Measurements from ENCODE around the gene SLC10A1. TPM values are rescaled to one million over a fixed set of nuclear protein-coding genes. Genes with fewer than 3 reads are reported as not detected.
"Not testable (repeated sequence)": the region's sequence is repeated elsewhere in the genome, so short reads cannot be mapped to it uniquely, and the experiment has no call there.

The SLC10A1 gene
- total RNA-seq, 4 donors from 2014 or later = not detected

DNA sequence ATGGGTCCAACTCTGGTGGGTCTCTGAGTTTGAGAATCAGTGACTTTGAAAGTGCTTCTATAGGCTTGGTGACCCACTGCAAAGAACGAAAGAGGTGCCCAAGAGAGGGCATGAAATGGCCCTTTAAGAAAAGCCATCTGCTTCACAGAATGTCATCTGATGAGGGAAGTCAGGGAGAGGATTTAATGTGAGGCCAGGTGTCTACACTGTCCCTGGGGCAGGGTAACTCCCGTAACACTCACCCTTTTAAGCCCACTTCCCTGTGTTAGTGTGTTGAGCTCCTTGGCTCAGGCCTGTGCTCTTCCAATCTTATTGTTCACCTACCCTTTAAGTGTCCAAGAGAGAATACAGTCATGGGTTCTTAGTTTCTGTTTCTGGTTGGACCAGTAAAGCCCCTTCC is 46.5 kb downstream of the SLC10A1 start:
- TF ChIP-seq EP300 (IDR thresholded peaks at IDR 0.05) = no peak
- no peak for TF ChIP-seq POLR2A (IDR thresholded peaks at IDR 0.05)
- TF ChIP-seq, protein P1, sequence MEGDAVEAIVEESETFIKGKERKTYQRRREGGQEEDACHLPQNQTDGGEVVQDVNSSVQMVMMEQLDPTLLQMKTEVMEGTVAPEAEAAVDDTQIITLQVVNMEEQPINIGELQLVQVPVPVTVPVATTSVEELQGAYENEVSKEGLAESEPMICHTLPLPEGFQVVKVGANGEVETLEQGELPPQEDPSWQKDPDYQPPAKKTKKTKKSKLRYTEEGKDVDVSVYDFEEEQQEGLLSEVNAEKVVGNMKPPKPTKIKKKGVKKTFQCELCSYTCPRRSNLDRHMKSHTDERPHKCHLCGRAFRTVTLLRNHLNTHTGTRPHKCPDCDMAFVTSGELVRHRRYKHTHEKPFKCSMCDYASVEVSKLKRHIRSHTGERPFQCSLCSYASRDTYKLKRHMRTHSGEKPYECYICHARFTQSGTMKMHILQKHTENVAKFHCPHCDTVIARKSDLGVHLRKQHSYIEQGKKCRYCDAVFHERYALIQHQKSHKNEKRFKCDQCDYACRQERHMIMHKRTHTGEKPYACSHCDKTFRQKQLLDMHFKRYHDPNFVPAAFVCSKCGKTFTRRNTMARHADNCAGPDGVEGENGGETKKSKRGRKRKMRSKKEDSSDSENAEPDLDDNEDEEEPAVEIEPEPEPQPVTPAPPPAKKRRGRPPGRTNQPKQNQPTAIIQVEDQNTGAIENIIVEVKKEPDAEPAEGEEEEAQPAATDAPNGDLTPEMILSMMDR (IDR thresholded peaks at IDR 0.05) = no peak
- Histone ChIP-seq H3K9me3 (no peaks in the 10 kb centered on the region), H3K4me1 (no peaks in the 10 kb centered on the region), H3K4me3 (no peak overlapping the region), H3K27me3 (no peaks in the 10 kb centered on the region), H3K36me3 (no peaks in the 10 kb centered on the region), H3K27ac (no peak overlapping the region)
- no peak for DNase-seq (ENCODE audit: low spot score in 2 of 2)
- 89 to 95% methylated on average over 2 of the region's 2 CpGs for WGBS, 2 donors

DNA sequence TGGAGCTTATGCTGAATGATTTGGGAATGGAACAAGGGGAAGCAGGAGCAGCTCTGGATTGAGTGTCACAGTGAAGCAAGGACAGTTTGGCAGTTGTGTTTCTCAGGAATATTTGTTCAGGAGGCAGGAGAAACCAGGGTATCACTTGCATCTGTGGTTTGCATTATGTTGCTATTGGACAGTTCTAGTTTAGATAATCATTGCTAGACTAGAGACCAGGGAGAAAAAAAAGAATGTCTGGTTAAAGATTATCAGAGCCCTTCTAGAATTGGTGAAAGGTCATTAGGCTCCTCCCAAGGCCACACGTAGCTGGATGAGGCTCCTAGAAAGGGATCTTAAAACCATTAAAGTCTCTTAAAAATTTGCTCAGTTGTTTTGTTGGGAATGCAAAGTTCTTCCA is 47.1 kb downstream of the SLC10A1 start:
- no peak for TF ChIP-seq POLR2A (IDR thresholded peaks at IDR 0.05)
- TF ChIP-seq, protein P1 (IDR thresholded peaks at IDR 0.05) = no peak
- TF ChIP-seq EP300 (IDR thresholded peaks at IDR 0.05) = no peak
- no peaks in the 10 kb centered on the region for H3K36me3 ChIP-seq
- no peak overlapping the region for H3K27ac ChIP-seq
- H3K4me1 ChIP-seq = no peaks in the 10 kb centered on the region
- no peaks in the 10 kb centered on the region for H3K9me3 ChIP-seq
- WGBS, 2 donors = 38 to 54% methylated on average over 1 of the region's 1 CpG
- no peaks in the 10 kb centered on the region for H3K27me3 ChIP-seq
- no peak overlapping the region for H3K4me3 ChIP-seq
- no peak for DNase-seq (ENCODE audit: low spot score in 2 of 2)

DNA sequence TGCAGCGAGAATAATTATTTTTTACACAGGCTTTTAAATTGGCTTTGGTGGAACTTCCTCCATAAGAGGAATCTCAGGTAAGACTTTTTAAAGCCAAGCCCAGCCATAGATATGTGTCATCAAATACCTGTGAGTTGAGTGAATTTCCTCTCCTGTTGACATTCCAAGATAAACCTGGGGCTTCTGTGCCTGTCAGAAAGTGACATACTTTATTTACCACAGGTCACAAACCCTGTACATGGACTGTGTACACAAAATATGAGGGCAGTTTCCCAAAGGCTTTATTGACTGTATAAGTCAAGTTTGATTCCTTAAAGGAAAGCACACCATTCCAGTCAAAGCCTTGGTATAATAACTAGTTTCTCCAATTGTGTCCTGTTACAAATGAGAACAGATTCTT is 56.0 kb downstream of the SLC10A1 start:
- WGBS, 2 donors = 92 to 100% methylated on average over 1 of the region's 1 CpG
- H3K36me3 ChIP-seq = no peaks in the 10 kb centered on the region
- no peak for DNase-seq (ENCODE audit: low spot score in 2 of 2)
- no peaks in the 10 kb centered on the region for H3K4me1 ChIP-seq
- H3K27ac ChIP-seq = no peak overlapping the region
- peaks cover 0 to 5% (median 0%) of the 10 kb centered on the region in 4 donors for H3K9me3 ChIP-seq
- no peak for TF ChIP-seq EP300 (IDR thresholded peaks at IDR 0.05)
- no peak for TF ChIP-seq POLR2A (IDR thresholded peaks at IDR 0.05)
- TF ChIP-seq, protein P1 (IDR thresholded peaks at IDR 0.05) = no peak
- H3K4me3 ChIP-seq = no peak overlapping the region
- no peaks in the 10 kb centered on the region for H3K27me3 ChIP-seq

DNA sequence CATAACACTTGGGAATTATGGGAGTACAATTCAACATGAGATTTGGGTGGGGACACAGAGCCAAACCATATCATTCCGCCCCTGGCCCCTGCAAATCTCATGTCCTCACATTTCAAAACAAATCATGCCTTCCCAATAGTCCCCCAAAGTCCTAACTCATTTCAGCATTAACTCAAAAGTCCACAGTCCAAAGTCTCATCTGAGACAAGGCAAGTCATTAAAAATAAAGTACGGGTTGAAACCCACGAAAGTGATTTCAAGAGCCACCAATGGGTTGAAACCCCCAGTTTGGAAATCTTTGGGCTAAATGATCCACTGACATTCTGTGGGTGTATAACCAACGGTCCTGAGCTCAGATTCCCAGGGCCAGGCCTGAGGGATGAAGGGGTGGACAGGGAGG is 60.6 kb downstream of the SLC10A1 start:
- H3K27me3 ChIP-seq; H3K36me3 ChIP-seq; H3K27ac ChIP-seq; DNase-seq (ENCODE audit: low spot score in 2 of 2); H3K4me3 ChIP-seq; H3K4me1 ChIP-seq; H3K9me3 ChIP-seq: not testable (repeated sequence)
- WGBS, 2 donors = 77 to 84% methylated on average over 4 of the region's 4 CpGs

DNA sequence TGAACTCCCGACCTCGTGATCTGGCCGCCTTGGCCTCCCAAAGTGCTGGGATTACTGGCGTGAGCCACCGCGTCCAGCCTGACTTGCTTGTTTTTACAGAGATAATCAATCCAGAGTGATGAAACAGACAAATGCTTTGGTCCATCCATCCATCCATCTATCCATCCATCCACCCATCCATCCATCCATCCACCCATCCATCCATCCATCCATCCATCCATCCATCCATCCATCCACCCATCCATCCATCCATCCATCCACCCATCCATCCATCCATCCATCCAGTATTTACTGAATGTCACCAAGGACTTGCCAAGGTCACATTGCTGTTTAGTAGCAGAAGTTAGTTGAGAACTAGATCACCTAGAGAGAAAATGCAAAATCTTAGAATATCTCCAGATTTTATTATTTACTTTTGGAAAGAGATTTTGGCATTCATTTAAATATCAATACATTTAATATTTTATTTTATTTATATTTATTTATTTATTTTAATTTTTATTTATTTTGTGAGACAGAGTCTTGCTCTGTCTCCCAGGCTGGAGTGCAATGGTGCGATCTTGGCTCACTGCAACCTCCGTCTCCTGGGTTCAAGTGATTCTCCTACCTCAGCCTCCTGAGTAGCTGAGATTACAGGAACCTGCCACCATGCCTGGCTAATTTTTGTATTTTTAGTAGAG is 65.0 kb downstream of the SLC10A1 start:
- H3K9me3 ChIP-seq; H3K4me3 ChIP-seq; H3K27ac ChIP-seq; H3K36me3 ChIP-seq; H3K27me3 ChIP-seq; DNase-seq (ENCODE audit: low spot score in 2 of 2): not testable (repeated sequence)
- WGBS, 2 donors = 96 to 99% methylated on average over 8 of the region's 8 CpGs
- peaks cover 0 to 12% (median 0%) of the 10 kb centered on the region in 4 donors for H3K4me1 ChIP-seq

DNA sequence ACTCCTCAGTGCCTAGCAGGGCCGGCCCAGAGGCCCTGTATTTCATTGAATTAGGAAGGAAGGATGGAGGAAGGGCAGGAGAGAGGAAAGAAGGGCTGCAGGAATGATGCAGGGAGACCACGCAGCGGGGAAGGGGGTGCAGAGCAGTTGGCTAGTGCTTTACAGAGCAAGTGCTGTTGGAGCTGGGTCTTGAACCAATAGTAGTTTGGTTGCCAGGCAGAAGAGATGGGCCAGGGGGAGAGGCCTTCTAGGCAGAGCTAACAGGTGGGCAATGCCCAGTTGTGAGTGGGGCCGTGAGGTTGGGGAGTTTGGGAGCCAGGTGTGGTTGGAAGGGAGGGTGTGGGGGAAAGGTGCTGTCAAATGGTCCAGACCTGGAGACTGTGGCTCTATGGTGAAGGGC is 69.2 kb downstream of the SLC10A1 start:
- H3K27ac ChIP-seq = peak overlapping the region in 1 of 4 donors; percentile 74
- H3K36me3 ChIP-seq = no peaks in the 10 kb centered on the region
- DNase-seq (ENCODE audit: low spot score in 2 of 2) = no peak
- WGBS, 2 donors = 82 to 94% methylated on average over 4 of the region's 4 CpGs
- H3K9me3 ChIP-seq = no peaks in the 10 kb centered on the region
- no peak for TF ChIP-seq POLR2A (IDR thresholded peaks at IDR 0.05)
- TF ChIP-seq EP300 (IDR thresholded peaks at IDR 0.05) = no peak
- TF ChIP-seq, protein P1 (IDR thresholded peaks at IDR 0.05) = no peak
- H3K4me3 ChIP-seq = no peak overlapping the region
- no peaks in the 10 kb centered on the region for H3K27me3 ChIP-seq
- peaks cover 0 to 26% (median 5%) of the 10 kb centered on the region in 4 donors for H3K4me1 ChIP-seq
